RPMI7951 (cell line): ENCODE results near the gene HINT2. TPM values are rescaled to one million over a fixed set of nuclear protein-coding genes. Genes with fewer than 3 reads are reported as not detected.
A peak's percentile ranks its signal among the peaks of the same experiment; 100 is the strongest.

Experiments used
- DNase-seq: peaks from one replicate; pipeline ENCODE4 v3.0.0-alpha.2; 2012; ENCODE audit warnings: low read depth
- total RNA-seq: library from RNA; depleted of rRNA; stranded (reverse); fragments of >200 nt; shearing (Covaris generic); gene quantifications from 2 replicates; pipeline ENCODE4 v1.2.3, GENCODE V29; 2014

HINT2 gene
- total RNA-seq, 1 experiment from 2014 or later = 57.7 TPM

DNA sequence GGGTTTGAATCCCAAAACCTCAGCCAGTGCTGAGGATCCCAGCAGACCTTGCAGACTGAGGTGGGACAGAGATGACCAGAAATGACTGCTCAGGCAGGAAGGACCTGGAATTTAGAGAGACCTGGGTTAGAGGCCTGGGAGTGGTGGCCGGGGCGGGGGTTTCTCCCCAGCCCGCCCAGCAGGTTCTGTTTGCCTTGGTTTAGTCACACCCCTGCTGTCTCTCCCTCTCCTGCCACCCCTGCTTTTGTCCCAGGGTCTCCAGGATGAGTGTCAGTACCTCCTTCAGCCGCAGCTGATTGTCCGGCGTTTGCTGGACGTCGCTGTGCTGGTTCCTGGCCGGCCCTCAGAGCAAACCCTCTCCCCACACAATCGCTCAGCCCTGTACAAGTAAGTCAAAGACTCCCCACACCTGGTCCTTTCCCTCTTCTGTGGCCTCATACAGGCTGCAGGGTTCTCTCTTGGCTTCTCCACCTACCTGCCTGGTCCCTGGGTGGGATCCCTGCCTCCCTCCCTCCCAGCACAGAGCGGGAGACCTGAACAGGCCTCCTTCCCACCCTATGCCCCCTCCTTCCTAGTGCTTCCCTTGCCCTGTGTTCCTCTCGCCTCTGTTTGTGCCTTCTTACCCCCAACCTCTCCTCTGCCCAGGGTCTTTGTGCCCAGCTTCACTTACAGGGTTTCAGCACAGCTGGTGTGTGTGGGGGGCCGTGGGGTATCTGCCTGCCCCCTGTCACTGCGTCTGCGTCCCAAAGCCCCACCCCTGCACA is 26.2 kb upstream of the HINT2 start:
- no peak for DNase-seq

- no peak for DNase-seq
Observed at GRCh38 chr9:35839926-35840325, 25.1 kb upstream of the HINT2 start.

DNA sequence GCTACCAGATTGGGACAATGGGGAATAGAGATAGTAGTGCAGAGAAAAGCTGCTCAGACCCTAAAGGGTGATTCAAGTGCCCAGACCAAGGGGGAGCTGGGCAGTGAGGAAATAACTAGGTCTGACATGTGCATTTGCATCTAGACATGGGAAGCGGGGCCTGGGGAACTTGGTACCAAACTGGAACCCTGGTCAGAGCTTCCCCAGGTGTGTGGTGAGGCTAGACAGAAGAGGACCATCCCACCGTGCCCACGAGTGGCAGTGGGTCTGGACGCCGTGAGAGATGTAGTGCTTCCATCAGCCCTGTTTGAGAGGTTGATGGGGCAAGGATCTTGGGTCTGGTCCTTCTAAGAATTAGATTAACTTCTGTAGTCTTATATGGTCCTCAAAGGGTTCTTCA is 21.8 kb upstream of the HINT2 start:
- no peak for DNase-seq

DNA sequence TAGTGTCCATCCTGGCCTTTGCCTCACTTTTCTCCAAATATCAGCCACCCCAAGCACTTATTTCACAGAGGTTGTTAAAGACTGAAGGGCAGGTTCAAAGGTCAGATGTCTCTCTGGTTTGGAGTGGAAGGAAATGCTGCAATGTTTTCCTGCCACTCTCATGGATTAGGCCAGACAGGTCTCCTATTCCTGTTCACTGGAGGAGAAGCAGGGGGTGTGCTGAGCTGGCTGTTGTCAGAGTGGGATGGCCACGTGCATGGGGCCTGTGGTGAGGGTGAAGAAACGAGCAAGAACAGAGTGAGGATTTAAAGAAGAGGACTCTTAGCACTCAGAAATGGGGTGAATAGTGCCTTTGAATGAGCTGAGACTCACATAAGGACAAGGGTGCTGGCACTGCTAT is 20.9 kb upstream of the HINT2 start:
- no peak for DNase-seq

DNA sequence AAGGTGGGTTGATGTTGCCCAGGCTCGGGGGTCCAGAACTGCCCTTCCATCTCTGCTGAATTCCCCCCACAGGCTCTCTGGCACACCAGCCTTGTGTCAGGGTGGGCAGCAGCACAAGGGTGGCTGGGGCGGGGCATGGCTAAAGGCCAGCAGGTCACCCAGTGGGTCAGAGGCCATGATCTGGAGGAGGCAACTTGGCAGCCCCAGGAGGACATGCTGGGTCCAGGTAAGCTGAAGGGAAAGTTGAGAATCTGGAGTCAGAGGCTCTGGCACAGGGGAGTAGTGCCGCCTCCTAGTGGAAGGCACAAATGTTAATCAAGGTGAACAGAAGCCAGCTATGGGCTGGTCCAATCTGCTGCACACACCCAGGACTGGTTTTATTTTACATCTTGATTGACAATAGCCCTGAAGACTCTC is 20.4 kb upstream of the HINT2 start:
- no peak for DNase-seq

- no peak for DNase-seq
Observed at GRCh38 chr9:35834260-35835215, 19.7 kb upstream of the HINT2 start.

DNA sequence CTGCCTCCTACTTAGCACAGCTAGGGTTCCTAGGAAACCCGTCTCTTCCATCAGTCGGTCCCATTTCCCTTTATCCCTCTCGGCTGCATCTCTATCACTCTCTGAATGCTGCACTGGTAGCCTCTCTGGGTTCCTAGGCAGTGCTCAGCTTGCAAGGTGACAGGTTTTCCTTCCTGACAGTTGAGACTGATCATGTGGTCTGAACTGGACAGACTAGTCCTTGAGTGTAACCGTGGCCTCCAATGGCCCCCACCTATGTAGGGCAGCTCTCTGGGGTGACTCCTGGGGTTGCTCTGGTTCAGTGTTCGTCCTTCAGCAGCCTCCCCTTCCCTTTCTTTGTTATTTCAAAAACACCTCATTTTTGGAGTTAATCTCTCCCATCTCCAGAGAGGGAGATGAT is 18.0 kb upstream of the HINT2 start:
- no peak for DNase-seq

DNA sequence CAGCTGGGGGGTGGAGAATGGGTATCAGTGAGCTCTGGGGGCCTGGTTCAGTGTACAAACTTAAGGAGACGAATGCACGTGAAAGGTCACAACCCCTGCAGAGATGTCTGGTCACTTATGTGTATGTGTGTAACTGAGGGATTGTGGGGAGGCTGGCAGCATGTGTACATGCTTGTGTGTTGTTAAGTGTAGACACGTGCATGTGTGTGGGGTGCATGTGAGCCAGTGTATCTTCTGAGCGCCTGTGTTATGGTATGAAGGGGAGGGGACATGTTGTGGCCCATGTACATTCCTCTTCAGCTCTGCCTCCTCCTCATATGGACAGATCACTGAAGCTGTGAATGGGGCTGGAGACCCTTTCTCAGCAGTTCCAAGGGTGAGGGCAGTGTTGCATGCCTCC is 16.2 kb upstream of the HINT2 start:
- DNase-seq = no peak

- DNase-seq = no peak
Observed at GRCh38 chr9:35829764-35830096, 14.9 kb upstream of the HINT2 start.

GRCh38 chr9:35829084-35829763 is 14.4 kb upstream of the HINT2 start, which contains the start of gene TMEM8B:
Gene TMEM8B (plus strand): TSS chr9:35829228. CDS start chr9:35829448, 220 bp downstream.
- DNase-seq = peak; percentile 86

- no peak for DNase-seq
Observed at GRCh38 chr9:35828716-35829083, 13.9 kb upstream of the HINT2 start, which contains the start of gene FAM221B. Gene FAM221B (minus strand): TSS chr9:35828732. CDS start chr9:35826161, 2,571 bp downstream.

- DNase-seq = peak; percentile 24
Observed at GRCh38 chr9:35827486-35827885, 12.6 kb upstream of the HINT2 start.

DNA sequence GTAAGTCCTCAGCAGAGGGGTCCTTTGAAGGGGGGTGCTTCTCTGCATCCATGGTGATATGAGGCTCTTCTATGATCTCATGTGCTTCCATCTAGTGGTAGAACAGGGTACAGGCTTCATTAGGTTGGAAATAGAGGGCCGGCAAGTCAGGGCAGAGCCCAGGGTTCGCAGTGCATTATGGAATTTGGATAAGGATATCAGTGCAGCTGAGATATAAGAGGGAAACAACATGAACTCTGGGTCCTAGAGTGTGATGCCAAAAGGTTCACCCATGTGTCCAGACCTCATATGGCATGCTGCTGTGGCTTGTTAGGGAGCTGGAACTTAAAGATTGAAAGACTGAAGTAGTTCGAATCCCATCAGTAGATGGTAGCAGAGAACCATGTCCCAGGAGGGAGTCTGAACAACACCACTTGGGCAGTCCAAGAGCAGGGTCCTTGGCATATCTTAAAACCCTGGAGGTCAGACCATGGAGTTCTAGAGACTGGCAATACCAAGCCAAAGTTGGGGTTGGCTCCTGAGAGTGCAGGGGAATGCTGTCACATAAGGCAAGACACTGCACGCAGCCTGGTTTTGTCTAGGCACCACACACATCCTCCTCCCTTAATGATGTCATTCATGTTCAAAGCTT is 11.3 kb upstream of the HINT2 start:
- DNase-seq = peak; percentile 61

DNA sequence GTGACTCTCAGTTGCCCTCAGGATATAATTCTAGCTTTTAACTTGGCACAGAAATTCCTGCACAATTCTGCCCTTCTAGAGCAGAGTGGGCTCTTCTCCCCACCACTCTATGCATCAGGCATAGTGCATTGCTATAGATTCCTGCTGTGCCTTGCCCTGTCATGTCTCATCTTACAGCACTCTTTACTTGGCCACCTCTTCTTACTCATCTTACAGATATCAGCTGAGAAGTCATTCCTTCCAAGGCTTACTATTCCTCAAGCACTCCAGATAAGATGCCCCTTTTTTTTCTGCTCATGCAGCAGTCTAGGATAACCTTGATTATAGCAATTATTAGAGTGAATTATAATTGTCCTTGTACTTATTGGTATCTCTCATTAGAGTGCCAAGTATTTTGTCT is 8.1 kb upstream of the HINT2 start:
- DNase-seq = no peak

GRCh38 chr9:35820076-35820475 is 5.2 kb upstream of the HINT2 start:
- peak; percentile 61 for DNase-seq

- no peak for DNase-seq
Observed at GRCh38 chr9:35818341-35818740, 3.5 kb upstream of the HINT2 start.

GRCh38 chr9:35816708-35817107 is 1.9 kb upstream of the HINT2 start:
- DNase-seq = no peak

DNA sequence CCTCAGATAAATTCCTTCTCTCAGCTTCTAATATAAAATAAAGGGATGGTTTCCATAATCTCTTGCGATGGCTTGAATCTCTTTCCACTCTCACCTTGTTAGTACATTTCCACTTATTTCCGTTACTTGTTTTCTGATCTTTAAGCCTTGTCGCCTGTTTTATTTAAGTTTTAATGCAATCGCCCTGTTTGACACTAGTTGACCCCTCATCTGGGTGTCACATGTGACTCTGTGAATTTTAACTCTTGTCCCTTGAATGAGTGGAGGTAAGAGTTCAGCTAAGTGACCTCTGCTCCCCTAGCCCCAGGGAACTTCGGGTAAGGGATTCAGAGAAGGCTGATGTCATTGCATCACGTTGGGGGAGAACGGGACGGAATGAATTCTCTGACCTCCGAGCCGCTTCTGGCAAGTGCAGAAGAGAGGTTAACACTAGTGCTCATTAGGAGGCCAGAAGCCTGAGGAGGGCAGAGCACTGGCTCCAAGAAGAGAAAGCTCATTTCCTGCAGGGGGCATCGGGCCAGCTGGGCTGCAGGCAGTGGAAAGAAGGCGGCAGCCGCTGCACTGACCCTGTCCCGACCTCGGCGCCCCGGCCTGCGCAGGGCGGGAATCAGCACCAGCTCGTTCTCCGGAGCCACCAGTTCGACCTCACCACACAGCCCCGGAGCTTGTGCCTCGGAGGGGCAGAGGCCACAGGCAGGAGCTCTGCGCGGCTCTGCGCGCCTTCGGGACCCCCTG is 569 bp downstream of the HINT2 start:
- DNase-seq = peak; percentile 70

DNA sequence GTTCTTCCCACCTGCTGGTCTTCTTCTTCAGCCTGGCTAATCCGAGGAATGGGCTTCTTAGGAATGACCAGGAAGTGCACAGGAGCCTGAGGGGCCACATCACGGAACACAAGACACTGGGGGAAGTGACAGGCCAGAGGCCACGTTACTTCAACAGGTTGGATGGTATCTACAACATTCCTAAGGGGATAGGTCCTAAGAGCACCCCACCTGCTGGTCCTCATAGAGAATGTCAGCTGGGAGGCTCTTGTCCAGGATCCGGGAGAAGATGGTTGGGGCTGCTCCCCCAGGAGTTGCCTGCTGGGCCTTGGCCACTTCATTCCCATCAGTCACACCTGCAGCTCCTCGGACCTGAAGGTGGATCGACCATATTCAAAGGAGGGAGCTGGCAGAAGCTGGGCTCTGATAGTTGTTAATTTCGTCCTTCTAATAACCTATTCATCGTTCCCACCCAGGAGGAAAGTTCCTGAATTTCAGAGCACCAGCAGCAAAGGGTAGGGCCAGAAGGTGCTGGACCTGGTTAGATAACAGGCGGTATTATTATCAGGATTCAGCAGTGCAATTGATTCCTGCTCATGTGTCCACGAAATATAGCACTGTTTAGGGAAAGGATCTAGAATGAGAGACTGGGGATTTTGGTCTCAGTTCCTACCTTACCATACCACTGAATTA is 1.3 kb downstream of the HINT2 start:
- DNase-seq = peak; percentile 40

GRCh38 chr9:35812025-35812602 is 2.7 kb downstream of the HINT2 start, which contains the start of gene SPAG8:
Gene SPAG8 (minus strand): TSS chr9:35812262. CDS start chr9:35812147, 115 bp downstream.
- DNase-seq = peak; percentile 96
